Measurements from ENCODE around the gene CAPN8.

Gene CAPN8

DNA sequence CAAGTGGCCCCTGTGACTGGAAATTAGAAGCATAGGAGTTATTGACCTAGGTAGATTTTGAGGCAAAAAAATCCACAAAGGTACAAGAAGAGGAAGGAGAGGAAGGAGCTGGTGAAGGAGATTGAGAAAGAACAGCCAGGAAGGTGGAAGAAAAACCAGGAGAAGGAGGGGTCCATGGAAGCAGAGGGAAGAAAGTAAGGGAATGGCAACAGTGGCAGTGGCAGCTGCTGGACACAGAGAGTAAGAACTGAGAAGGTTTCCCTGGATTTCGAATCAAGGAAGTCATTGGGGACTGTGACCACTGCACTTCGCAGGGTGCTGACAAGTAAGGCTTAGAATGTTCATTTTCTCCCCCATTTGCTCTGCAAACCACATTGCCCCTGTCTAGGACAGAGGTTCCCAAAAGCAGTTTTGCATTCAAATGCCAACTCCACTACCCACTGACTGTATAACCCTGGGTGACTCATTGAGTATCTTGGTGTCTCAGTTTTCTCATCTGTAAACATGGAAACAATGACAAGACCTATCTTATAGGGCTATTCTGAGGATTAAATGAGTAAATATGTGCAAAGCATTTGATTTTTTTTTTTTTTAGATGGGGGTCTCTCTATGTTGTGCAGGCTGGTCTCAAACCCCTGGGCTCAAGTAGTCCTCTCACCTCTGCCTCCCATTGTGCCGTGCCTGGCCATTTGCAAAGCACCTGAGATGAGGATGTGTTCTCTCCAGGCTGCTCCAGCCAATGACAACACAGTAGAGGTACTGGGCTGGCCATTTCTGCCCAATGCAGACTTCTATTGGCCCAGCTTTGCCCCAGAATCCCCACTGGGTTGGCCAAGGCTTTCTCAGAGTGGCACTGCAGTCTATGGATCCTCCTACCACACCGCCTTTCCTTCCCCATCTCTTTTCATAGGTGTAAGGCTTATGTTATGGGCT, 37.5 kb upstream of the CAPN8 start:
- no peak for DNase-seq (ENCODE audit: low spot score)

DNA sequence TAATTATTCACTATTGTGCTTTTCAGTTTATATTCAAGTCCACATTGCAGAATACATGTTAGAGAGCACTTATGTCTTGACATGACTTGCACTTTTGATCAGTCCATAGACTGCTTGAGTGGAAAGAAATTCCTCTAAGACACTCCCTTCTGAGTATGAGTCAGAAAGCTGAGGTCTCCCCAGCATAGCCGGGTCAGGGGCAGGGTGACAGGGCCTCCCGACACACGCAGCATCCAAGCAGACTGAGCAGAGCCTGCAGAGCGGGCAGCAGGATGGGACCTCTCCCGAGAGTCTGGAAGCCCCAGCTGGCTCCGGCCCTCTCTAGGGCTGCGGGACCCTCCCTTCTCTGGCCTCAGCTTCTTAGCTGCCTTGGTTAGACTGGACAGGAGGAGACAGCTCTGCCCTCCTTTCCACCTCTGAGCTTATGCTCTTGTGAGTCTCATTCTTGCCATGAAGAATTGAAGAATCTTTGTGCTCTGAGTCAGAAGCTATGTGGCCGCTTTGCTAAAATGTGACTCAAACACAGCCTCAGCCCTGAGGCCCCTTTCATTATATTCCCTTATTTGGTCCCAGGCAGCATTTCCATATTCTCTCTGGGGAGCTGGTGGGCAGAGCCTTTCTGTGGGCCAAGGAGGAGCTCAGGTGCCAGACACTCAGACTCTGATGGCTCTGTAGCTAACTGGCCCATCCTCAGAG, 35.6 kb upstream of the CAPN8 start:
- DNase-seq (ENCODE audit: low spot score), result peak; percentile 79

GRCh38 chr1:223700388-223700918, 35.0 kb upstream of the CAPN8 start:
- no peak for DNase-seq (ENCODE audit: low spot score)

GRCh38 chr1:223695941-223696340, 30.4 kb upstream of the CAPN8 start:
- no peak for DNase-seq (ENCODE audit: low spot score)

GRCh38 chr1:223695014-223695548, 29.6 kb upstream of the CAPN8 start:
- DNase-seq (ENCODE audit: low spot score), result no peak

DNA sequence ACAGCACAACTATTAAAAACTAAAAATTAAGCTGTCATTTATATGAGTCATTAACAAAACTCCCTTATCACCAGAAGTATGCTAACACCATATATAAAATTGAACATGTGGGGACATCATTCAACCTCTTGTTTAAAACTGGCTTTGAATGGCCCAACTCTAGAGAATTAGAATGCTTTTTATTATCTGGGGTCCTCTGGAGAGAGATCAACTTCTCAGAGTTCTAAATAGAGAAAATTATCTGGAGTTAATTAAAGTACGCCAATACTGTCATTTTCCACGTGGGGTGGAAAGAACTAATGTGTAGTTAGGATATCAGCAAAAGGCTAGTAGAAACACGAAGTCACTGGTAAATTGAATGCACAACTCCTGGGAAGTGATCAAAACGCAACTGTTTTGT, 25.6 kb upstream of the CAPN8 start:
- no peak for DNase-seq (ENCODE audit: low spot score)

DNA sequence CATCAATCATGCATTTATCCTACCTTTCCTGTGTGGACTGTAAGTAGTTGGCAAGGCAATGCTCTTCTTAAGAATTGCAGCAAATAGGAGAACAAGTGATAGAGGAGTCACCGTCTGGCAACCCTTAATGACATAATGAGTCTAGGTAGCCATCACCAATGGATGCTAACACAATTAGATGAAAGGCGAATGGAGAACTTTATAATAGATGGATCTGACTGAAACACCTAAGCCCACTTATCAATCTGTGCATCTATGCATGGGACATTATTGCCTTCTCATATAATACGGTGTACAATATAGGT, 18.9 kb upstream of the CAPN8 start:
- no peak for DNase-seq (ENCODE audit: low spot score)

DNA sequence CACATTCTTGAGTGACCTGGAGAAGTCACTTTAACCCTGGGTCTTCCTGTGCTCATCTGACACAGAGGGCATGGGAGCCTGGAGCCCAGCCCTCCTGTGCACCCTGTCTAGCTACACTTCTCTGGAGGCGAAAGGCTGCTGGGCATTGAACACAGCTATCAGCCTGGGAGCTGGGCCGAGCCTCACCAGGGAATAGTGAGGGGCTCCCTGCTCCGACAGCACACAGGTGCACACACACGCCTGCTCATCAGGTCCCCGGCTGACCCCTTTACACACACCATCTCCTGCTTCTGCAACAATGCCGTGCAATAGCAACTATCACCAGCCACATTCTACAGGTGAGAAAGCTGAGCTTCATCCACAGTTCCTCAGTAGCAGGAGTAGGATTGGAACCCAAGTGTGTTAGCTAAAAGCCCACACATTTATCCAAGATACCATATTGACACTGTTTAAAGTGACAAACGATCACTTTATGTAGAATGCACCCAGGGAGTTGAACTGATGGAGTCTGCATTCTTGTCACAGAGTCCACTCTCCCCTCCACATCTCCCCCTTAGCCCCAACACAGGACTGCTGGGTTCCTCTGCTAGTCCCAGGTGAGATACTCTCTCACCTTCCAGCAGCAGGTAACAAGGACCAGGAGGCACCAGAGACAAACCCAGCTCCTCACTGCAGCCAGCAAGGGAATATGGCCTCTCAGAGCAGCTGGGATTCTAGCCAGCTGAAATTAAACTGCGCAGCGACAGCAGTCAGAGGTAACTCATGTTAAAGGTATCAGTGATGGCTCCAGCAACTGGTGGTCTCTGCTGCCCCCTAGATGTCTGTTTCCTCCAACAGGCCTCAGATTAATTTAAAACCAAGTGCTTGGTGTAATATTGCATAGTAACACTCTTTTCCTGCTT, 18.3 kb upstream of the CAPN8 start:
- peak; percentile 68 for DNase-seq (ENCODE audit: low spot score)

DNA sequence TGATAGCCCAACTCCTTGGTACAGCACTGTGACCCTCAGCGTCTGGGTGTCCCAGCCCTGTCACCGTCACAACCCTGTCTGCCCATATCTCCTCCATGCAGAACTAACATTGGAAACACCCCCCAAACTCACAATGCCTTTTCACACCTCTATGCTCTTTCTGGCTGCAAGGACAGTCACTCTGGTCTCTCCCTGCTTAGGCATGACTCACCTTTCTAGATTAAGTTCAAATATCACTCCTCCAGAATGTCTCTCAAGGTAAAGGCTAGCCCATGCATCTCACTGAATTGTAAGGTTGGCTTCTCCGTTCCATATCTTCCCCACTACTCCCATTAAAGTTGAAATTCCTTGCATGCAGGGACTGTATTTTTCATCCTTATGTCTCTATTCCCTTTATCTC, 17.0 kb upstream of the CAPN8 start:
- DNase-seq (ENCODE audit: low spot score), result no peak

DNA sequence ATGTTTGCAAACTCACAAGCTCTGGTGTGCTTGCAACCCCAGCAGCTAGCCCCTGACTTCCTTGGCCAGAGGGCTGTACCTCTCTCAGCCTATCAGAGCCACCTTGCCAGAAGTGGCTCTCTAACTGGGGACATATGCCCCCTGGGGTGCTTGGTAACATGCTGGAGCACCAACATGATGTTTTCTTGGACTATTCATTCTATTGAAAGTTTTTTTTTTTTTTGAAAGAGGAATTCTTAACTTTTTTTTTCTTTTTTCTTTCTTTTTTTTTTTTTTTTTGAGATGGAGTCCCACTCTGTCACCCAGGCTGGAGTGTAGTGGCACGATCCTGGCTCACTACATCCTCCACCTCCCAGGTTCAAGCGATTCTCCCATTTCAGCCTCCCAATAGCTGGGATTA, 14.7 kb upstream of the CAPN8 start:
- DNase-seq (ENCODE audit: low spot score), result no peak

- no peak for DNase-seq (ENCODE audit: low spot score)
These were observed 13.3 kb upstream of the CAPN8 start for GRCh38 chr1:223678841-223679240.

DNA sequence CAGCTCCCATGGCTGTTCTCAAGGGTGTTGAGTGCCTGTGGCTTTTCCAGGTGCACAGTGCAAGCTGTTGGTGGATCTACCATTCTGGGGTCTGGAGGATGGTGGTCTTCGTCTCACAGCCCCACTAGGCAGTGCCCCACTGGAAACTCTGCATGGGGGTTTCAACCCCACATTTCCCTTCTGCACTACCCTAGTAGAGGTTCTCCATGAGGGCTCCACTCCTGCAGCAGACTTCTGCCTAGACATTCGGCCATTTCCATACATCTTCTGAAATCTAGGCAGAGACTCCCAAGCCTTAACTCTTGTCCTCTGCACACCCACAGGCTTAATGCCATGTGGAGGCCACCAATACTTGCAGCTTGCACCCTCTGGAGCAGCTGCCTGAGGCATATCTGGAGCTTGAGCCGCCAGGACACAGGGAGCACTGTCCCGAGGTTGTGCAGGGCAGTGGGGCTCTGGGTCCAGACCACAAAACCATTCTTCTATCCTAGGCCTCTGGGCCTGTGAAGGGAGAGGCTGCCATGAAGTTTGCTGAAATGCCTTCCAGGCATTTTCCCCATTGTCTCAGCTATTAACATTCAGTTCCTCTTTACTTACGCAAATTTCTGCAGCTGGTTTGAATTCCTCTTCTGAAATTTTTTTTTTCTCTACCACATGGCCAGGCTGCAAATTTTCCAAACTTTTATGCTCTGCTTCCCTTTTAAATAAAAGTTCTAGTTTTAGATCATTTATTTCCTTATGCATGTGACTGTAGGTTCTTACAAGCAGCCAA, 8.8 kb upstream of the CAPN8 start:
- DNase-seq (ENCODE audit: low spot score), result no peak

DNA sequence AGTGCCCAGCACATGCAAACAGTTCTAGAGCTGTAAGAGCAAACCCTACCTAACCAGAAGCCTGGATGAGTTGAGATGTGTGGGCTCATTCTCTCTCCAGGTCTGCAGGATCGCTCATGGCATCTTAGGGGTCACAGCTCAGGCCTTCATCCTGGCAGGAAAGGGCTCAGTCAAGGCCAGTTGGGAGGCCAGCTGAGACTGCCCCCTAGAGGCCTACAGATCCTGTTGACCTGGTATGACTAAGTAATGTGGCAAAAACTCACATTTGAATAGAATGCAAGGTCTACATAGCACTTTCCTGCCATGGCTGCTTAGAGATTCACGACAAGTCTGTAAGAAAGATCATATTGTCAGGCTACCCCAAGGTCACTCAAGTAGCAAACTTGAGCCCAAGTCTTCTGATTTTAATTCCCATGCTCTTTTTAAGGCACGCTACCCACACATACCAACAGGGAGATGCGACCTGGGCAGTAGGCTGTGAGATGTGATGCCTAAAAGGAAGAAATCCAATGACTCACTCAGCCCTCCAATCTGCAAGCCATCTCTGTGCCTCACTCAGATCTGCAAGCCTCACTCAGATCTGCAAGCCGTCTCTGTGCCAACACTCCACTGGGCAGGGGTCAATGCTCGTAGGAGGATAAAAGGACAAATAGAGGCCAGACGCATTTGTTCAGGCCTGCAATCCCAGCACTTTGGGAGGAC, 5.1 kb upstream of the CAPN8 start:
- peak; percentile 45 for DNase-seq (ENCODE audit: low spot score)

GRCh38 chr1:223669003-223669795, 3.7 kb upstream of the CAPN8 start:
- no peak for DNase-seq (ENCODE audit: low spot score)

GRCh38 chr1:223667484-223668182, 2.1 kb upstream of the CAPN8 start:
- no peak for DNase-seq (ENCODE audit: low spot score)

DNA sequence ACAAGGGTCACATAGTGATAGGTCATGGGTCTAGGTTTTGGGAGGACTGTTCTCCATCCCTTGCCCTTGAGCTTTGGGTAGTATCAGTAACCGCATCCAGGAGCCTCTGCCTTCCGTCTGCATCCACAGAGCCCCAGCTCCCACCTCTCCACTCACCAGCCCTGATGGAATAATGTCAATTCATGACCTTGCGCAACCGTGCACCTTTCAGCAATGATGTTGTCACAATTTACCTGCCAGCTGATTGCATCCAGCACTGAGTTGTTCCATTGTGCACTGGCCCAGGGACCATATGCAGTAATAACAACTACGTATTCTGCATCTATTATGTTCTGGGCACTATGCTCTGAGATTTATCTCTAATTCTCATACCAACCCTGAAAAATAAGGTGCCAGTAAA, 1.4 kb downstream of the CAPN8 start:
- no peak for DNase-seq (ENCODE audit: low spot score)

DNA sequence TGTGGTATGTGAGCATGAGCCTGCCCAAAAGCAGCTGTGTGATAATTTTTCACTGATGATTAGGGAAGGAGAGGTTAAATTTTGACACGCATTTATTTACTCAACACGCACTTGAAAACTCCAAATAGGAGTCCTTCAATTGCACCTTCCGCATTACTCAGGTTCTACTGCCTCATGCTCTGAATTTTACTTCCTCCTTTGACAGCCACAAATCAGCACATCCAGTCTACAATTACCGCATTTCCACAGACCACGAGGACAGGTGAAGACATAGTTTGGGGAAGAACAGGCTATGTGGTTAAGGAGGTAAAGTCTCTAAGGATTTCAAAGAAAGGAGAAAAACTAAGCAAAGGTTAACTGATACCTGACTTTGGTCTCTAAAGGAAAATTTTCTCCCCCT, 2.6 kb downstream of the CAPN8 start:
- DNase-seq (ENCODE audit: low spot score), result no peak

GRCh38 chr1:223659711-223660110, 5.8 kb downstream of the CAPN8 start:
- no peak for DNase-seq (ENCODE audit: low spot score)

DNA sequence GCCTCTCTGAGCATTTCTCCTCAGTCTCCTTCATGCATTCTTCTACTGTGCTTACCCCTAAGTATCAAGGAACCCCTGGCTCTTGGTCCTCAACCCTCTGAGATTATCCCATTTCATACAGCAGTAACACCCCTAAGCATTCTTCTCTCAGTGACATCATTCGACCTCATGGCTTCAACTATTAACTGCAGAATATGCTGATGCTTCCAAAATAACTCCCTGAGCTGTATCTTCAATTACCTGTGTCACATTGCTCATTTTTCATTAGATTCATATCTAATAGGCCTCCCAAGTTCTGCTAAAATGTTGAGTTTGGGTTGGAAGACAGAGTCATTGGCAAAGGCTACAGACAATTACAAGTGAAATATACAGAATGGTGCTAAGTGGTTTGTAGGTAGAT, 7.5 kb downstream of the CAPN8 start:
- DNase-seq (ENCODE audit: low spot score), result no peak
